ENCODE results near the gene RGS13.

Gene RGS13

DNA sequence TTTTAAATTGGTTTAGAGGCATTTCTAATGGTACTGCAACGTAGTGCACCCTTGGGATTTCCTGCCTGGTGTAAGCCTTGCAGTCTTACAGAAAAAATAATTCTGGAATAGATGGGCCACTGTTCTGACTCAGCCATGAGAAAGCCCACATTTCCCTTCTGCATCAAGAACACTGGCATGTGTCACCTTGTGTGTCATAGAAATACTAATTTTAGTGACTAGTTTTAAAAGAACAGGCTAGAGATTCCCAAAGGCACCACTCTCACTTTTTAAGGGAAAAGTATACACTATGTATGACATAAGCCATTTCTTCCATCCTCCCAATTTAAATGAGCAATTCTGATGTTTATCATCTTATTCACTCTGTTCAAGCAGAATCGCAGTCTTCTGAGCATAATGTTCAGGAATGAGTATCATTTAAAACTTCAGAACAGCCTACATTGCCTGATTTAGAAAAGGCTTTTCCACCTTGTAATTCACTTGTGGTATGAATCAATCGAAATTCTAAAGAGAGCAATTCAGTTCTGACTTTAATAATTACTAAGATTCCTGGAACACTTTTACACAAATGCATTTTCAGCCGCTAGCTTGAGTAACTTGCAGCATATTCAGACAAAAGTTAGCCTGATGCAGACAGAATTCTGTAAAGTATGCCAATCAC, 18.8 kb downstream of the RGS13 start:
- no peak for DNase-seq (ENCODE audit: extremely low read depth, low read depth)

DNA sequence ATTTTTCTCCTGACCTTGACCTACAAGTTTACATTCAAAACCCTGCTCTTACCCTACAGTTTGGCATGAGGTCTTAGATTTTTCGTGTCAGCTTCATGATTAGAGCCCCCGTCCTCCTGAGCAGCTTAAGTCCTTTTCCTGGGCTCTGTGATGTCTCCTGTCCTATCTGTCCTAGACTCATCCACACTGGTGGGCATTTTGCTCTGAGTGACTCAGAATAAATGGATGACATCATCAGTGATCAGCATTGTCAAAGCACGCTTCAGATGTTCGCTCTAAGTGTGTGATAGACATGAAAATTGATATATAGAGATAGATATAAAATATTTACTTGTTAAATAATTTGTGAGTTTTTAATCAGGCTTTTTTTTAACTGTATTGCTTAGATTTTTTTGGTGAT, 21.8 kb downstream of the RGS13 start:
- TF ChIP-seq, protein P1, sequence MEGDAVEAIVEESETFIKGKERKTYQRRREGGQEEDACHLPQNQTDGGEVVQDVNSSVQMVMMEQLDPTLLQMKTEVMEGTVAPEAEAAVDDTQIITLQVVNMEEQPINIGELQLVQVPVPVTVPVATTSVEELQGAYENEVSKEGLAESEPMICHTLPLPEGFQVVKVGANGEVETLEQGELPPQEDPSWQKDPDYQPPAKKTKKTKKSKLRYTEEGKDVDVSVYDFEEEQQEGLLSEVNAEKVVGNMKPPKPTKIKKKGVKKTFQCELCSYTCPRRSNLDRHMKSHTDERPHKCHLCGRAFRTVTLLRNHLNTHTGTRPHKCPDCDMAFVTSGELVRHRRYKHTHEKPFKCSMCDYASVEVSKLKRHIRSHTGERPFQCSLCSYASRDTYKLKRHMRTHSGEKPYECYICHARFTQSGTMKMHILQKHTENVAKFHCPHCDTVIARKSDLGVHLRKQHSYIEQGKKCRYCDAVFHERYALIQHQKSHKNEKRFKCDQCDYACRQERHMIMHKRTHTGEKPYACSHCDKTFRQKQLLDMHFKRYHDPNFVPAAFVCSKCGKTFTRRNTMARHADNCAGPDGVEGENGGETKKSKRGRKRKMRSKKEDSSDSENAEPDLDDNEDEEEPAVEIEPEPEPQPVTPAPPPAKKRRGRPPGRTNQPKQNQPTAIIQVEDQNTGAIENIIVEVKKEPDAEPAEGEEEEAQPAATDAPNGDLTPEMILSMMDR (IDR thresholded peaks at IDR 0.05; ENCODE audit: low read depth, low read length), result no peak
- DNase-seq (ENCODE audit: extremely low read depth, low read depth), result no peak

More for the DNA sequence above, 18.8 kb downstream of the RGS13 start:
- TF ChIP-seq, protein P1 (IDR thresholded peaks at IDR 0.05; ENCODE audit: low read depth, low read length), result no peak

DNA sequence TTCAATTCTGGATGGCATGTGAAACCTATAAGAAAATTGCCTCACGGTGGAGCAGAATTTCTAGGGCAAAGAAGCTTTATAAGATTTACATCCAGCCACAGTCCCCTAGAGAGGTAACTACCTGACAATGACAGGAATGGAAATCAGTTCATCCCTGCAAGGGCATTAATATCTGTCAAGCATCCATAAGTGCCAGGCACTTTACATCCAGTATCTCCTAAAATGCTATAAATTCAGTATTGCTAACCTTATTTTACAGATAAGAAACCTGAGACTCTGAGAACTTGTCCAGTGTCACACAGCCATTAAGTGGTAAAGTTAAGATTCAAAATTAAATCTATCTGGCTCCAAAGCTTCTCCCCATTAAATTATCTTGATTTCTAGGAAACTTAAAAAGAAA, 22.3 kb downstream of the RGS13 start:
- DNase-seq (ENCODE audit: extremely low read depth, low read depth), result no peak

GRCh38 chr1:192660613-192661012, 24.7 kb downstream of the RGS13 start:
- no peak for DNase-seq (ENCODE audit: extremely low read depth, low read depth)
- TF ChIP-seq, protein P1 (IDR thresholded peaks at IDR 0.05; ENCODE audit: low read depth, low read length), result no peak

More for the DNA sequence above, 22.3 kb downstream of the RGS13 start:
- TF ChIP-seq, protein P1 (IDR thresholded peaks at IDR 0.05; ENCODE audit: low read depth, low read length), result no peak

- TF ChIP-seq, protein P1 (IDR thresholded peaks at IDR 0.05; ENCODE audit: low read depth, low read length), result no peak
- no peak for DNase-seq (ENCODE audit: extremely low read depth, low read depth)
These were observed 32.5 kb downstream of the RGS13 start for GRCh38 chr1:192668409-192668983.

GRCh38 chr1:192669174-192669573, 33.2 kb downstream of the RGS13 start:
- no peak for DNase-seq (ENCODE audit: extremely low read depth, low read depth)
- TF ChIP-seq, protein P1 (IDR thresholded peaks at IDR 0.05; ENCODE audit: low read depth, low read length), result no peak

- DNase-seq (ENCODE audit: extremely low read depth, low read depth), result no peak
- TF ChIP-seq, protein P1 (IDR thresholded peaks at IDR 0.05; ENCODE audit: low read depth, low read length), result no peak
These were observed 39.8 kb downstream of the RGS13 start for GRCh38 chr1:192675716-192676115.
